Activated CD4-positive, CD25-positive, alpha-beta regulatory T cell (primary cell): ENCODE data around the gene FBXL17.

ENCODE experiments used
- DNase-seq, 4 experiments: peaks; one replicate each; lab custom pipeline; 2025; lab: John Stamatoyannopoulos, UW

The FBXL17 gene

DNA sequence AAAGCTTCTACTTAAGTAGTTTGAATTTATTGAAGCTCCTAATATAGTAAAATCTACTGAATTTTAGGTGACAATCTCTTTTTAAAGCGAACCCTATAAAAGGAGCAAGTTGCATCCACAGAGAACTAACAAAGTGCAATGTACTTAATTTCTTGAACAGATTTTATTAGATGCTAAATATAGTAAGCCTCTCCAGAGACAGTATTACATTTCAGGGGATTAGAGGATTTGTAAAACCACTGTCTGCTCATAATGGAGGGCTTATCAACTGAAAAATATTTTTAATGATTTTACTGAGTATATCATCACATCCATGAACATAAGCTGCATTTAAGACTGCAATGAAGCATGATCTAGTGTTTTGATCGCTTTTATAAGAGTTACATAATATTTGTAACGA is 481.2 kb downstream of the FBXL17 start:
- DNase-seq = no peak

- no peak for DNase-seq
These were observed 487.5 kb downstream of the FBXL17 start for GRCh38 chr5:107894361-107894760.

DNA sequence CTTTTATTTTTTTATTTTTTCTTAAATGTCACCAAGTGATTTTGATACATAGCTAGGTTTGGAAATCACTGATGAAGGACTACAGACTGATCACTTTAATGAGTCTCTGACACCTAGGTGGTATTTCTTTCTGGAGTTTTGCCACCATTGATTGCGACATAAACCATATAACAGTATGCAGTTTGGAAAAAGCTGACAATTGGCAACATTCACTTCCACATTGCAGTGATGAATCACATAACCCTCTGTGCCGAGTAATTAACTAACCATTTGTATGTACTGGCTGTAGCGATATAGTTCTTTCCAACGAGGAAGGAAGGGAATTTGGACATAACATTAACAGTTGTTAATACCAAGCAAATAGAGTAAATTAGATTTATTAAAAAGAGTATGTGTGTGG is 488.3 kb downstream of the FBXL17 start:
- DNase-seq = no peak

- DNase-seq = no peak
These were observed 492.5 kb downstream of the FBXL17 start for GRCh38 chr5:107889387-107889786.

GRCh38 chr5:107888541-107888940 is 493.4 kb downstream of the FBXL17 start:
- no peak for DNase-seq

- no peak for DNase-seq
These were observed 494.5 kb downstream of the FBXL17 start for GRCh38 chr5:107887166-107887943.

GRCh38 chr5:107885601-107886000 is 496.3 kb downstream of the FBXL17 start:
- DNase-seq = no peak

- DNase-seq = no peak
These were observed 497.0 kb downstream of the FBXL17 start for GRCh38 chr5:107884871-107885270.

DNA sequence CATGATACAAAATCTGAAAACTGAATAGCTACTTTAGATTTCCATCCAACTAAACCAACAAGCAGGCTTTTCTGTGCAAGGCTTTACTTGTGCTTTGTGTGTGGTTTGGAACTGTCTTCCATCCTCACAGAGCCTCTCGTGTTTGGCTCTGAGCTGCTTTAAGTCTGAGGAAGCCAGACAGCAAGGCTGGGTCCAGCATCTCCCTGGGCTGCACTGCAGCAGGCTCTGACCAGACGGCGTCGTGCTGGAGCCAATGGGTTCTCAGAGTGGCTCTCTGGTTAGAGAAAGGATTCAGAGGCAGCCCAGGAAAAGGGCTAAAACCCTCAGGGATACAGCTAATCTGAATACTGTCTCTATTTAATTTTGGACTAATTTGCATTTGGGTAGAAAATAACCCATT is 503.2 kb downstream of the FBXL17 start:
- no peak for DNase-seq

DNA sequence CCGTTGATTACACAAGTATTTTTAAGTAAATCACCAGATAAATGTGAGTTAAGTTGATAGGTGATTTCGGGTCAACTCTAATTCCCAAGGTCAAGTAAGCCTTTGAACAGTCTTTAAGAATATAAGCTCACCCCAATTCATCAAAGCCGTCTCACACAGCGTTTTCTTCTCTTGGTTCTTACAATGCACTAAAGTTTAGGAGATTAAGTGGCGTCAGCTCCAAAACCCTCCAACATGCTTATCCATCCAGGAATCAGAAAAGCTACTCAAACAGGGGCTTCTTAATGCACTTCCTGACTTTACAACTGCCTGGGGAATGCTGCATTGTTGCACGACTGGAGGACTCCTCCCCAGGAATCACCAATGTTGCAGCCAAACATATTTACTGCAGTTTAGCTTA is 505.0 kb downstream of the FBXL17 start:
- no peak for DNase-seq

DNA sequence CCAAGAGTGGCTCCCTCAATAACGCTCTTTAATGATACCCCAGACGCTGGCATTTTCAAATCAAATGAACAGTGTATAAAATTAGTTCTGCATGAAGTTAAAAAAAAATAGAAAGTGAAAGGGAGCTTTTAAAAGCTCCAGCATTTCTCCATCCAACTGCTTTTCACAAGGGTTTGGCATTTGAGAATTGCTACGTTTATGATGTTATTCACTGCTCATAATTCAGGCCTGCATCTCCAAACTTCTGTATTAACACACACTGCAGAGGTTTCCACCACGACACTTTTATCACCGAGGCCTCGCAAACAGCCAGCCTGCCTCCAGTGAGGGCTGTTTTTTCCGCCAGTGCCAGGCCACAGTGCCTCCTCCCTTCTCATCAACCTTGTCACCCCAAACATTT is 505.6 kb downstream of the FBXL17 start:
- no peak for DNase-seq

- no peak for DNase-seq
These were observed 506.1 kb downstream of the FBXL17 start for GRCh38 chr5:107875833-107876232.

GRCh38 chr5:107874795-107875194 is 507.1 kb downstream of the FBXL17 start:
- no peak for DNase-seq

DNA sequence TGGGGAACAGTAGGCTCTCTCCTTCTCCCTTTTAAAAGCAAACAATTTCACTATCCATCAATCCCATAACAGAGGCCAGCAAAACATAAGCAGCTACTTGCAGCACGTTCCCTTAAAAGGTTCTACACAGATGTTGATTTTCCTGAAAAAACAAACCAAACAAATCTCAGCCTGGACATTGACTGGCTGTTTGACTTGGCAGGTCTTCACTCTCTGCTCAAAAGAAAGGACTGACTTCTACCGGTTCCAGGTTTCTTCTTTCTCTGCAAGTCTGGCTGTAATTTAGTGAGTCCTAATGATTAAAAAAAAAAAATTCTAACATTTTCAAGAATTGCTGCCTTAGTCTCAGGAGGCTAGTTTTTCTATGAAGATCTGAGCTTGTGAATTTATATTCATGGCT is 508.0 kb downstream of the FBXL17 start:
- no peak for DNase-seq

- no peak for DNase-seq
These were observed 510.9 kb downstream of the FBXL17 start for GRCh38 chr5:107871023-107871422.

DNA sequence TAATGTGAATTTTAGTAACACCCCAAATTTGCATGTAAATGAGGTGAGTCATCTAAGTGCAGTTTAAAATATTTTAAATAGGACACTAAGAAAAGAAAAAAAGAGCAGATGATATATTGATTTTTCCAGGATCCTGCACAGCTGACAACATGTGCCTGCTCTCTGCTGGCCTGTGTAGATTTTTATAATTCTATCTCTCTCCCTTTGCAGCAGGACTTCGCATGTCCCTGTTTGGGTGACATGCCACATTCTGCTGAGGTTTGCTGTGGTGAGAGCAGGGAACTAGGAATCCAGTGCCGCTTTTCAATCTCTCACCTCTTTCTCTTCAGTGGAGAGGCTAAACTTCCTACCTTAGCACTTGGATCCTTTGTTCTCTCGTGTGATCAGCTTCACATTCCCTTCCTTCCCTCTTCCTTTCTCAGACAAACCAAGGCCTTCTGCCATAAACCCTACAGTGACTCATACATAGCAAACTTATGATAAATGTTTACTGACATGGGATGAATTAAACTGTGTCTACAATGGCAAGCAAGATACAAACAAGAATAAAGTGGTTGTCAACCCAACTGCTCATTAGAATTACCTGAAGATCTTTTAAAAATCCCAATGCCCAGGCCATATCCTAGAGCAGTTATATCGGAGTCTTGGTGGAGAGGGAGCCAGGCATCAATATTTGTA is 512.3 kb downstream of the FBXL17 start:
- DNase-seq = no peak

GRCh38 chr5:107868650-107869409 is 513.1 kb downstream of the FBXL17 start:
- no peak for DNase-seq

DNA sequence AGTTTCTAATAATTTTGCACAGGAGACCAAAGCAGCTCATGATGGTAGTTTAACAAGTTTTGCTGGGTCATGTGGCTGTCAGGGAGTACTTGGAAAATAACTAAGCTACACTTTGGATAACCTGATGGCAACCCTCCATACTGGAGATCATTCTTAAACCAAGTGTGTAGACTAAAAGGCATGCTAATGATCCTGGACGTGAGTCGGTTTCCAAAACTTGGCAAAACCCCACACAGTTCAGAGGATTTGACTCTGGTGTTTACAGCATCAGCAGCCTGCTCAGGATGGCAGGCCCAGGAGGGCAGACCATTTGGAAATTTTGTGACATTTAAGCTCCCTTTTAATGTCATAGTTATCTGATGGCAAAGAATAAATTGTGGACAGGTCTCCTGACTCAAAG is 514.6 kb downstream of the FBXL17 start:
- DNase-seq = no peak

DNA sequence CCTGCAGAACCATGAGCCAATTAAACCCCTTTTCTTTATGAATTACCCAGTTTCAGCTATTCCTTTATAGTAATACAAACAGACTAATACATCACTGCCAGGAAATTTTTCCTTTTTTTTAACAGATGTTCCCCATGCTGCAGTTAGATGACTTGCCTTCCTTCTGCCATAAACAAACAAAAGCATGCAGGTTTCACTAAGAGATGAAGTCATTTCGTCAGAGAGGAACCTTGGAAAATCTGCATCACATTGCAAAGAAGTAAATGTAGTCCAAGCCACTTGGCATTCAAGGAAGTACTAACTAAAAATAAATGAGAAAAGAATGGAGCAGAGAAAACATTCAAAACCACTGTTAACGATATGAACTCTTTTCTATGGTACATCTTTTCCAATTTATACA is 517.1 kb downstream of the FBXL17 start:
- no peak for DNase-seq

DNA sequence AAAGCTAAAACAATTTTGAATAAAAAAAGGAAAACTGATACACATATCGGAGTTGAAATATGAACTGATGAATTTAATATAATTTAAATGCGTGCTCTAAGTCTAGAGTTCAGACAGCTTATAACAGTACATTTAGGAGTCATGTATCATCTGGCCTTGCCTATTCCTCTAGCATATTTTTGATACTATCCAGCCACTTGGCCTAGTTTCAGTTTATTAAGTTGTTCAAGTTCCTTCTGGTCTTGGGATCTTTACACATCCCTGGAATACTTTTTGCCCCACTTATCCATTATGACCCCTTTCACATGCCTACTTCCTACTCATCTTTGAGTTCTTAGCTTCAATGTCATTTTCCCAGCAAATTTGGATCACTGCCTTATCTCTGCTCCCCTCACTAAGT is 518.8 kb downstream of the FBXL17 start:
- DNase-seq = no peak

GRCh38 chr5:107861565-107861964 is 520.3 kb downstream of the FBXL17 start:
- DNase-seq = no peak

DNA sequence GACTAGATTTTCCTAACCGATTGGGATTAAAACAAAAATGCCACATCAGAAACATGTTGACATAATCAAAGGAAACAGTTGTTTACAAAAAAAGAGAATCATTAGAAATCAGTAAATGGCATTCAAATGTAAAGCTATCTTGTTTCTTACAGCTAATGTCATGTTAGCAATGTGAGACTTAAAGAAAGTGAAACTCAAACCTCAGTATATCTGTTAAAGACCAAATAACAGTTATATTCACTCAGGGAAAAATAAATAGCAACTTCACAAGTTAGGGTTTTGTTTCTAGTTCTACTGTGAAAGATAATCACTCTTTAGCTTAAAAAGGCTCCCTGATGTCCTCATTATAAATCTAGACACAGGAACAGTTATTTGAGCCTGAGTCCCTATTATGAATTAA is 521.9 kb downstream of the FBXL17 start:
- DNase-seq = no peak

GRCh38 chr5:107858788-107859187 is 523.1 kb downstream of the FBXL17 start:
- DNase-seq = no peak
